ENCODE measurements around the gene ADARB1.
A peak's percentile ranks its signal among the peaks of the same experiment; 100 is the strongest.

The ADARB1 gene

DNA sequence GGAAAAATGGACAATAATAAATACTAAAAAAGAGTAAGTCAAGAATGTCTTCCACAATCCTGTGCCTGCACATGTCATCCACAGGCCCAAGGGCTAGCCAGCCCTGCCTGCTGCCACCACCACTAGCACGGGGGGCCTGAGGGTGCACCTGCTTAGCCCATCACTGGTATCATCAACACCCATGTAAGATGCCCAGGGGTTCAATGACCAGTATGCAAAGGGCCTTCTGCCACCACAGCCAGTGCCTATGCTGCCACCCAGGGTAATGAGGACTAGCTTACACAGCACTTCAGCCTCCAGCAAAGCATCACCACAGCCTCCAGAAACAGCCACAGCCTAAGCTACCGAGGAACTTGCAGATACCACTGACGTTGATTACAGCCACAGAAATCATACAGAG, 167.0 kb downstream of the ADARB1 start:
- no peak for DNase-seq

DNA sequence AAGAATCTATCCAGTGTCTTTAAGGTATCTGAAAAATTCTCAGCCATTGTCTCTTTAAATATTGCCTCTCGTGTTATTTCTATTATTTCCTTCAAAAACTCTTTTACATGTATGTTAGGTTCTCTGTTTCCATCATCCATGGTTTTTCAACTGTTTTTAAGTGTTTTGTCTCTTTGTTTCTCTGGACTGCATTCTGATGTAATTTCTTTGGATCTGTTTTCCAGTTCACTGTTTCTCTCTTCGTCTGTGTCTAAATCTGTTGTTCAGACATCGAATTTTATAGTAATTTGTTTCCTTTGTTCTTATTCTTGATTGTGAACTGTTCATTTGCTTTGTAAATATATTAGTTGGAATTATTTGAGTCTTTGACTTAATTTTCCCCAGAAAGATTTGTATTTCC, 169.2 kb downstream of the ADARB1 start:
- DNase-seq = no peak

DNA sequence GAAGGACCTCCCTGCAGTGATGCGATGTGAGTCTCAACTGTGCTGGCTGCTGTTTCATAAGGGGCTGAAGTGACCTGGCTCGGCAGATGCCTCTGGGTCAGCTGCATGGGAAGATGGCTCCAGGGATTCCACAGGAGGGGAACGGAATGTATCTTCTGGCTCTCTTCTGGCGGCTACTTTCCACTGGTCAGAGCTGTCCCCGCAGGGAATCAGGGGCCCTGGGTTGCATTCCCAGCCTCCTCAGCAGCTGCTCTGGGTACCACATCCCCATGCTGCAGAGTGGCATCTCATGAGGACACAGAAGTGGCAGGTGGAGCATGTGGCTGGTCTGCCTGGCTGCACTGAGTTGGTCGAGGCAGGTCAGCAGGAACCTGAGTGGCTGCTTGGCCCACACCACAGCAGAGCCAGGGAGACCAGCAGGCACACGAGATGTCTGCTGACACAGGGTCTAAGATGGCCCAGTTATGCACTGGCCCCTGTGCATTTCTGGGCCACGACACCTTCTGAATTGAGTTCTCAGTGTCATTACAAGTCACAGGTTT, 170.5 kb downstream of the ADARB1 start:
- DNase-seq = no peak

DNA sequence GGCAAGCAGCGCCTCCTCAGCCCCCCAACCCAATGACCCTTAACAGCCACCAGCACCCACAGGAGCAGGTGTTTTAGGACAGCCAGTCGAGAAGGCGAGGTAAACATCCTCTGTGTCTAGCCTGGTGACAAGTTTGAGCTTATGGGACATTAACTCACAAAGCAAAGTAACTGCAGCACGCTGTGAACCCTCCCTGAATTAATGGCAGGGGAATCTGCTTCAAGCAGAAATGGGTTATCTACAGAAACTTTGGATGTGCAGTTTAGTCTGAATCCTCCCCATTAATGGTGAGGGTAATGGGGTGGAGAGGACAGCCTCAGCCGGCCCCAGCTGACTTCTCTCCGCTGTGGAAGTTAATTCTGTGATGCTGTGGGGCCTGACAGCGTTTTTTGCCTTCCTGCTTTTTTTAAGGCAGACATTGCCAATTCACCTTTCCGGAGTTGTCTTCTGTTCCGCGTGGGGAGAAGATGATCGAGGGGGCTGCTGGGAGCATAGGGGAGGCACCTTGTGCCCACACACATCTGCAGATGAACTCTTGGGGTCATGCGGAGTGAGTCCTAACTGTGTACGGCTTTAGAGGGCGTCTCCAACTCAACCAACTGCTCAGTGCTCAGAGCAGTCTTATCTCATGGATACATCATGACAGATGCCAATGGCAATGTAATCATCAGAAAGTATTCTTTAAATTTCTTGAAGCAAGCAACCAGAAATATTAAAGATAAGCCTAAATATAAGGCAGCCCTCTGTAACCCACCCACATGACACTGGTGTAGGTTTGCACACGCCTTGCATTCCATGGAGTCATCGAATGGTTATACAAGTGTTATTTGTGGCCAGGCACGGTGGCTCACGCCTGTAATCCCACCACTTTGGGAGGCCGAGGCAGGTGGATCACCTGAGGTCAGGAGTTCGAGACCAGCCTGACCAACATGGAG, 172.3 kb downstream of the ADARB1 start:
- no peak for DNase-seq

DNA sequence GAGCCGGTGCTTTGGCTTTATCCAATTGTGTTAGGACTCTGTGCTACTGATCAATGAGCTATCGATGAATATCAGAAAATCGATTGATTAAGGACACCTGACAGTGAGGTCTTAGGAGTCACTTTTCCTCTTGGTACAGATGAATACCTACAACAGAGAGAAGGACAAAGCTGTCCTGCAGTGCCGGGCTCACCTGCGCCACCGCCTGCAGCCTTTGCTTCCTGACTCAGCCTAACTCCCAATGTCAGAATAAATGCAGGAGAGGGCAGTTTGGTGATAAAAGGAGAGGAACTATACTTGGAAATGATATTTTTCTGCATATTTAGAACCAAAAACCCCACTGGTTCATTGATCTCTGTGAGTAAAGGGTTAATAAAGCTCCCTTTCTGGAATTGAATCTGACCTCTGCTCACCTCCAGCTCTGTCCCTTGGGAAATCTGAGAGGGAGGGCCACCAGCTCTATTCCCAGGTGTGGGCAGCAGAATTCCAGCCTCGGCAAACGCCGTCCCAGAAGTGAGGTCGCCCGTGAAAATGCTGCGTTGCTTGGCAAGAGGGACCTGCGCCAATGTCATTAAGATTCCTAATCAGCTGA, 174.0 kb downstream of the ADARB1 start:
- DNase-seq = no peak

DNA sequence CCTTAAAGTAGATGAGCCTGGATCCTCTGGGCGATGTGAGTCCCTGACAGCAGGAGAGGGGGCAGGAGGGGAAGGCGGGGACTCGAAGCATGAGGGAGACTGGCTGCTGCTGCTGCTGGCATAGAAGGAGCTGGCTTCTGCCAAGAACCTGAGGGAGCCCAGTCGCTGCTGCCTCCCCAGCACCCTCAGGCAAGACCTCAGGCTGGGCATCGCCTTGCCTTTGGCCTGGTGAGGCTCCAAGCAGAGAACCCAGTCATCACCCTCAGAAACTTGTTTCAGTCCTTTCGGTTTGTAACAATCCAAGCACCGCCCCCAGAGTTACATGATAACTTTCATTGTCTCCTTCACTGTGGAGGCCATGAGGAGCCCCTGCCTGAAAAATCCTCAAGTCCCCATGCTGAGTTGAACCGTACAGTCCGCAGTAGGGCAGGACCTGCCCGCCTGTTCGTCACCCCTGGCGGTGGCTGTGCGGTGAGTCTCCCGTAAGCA, 174.6 kb downstream of the ADARB1 start:
- DNase-seq = peak; percentile 34

DNA sequence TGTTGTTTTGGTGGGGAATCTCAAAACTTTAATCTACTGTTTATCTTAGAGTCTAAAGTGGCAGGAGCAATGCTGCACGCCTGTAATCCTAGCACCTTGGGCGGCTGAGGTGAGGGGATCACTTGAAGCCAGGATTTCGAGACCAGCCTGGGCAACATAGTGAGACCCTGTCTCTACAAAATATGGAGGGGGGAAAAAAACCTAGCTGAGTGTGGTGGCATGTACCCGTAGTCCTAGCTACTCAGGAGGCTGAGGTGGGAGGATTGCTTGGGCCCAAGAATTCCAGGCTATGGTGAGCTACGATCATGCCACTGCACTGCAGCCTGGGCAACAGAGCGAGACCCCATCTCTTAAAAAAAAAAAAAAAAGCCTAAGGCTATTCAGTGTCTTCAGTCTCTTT, 175.2 kb downstream of the ADARB1 start:
- DNase-seq = no peak

DNA sequence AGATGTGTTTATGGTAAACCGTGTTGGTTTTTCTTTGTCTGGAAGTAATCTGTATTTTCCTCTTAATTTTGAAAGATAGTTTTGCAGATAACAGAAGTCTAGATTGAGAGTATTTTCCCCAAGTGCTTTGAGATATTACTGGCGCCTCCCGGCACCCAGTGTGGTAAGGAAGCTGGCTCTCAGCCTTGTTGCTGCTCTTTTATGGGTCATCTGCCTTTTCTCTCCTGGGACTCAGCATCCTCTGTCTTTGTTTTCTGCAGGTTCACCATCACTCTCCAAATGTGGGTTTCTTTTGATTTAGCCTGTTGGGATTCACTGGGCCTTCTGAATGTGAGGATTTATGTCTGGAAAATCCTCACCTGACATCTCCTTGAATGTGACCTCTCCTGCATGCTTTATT, 175.9 kb downstream of the ADARB1 start:
- no peak for DNase-seq

DNA sequence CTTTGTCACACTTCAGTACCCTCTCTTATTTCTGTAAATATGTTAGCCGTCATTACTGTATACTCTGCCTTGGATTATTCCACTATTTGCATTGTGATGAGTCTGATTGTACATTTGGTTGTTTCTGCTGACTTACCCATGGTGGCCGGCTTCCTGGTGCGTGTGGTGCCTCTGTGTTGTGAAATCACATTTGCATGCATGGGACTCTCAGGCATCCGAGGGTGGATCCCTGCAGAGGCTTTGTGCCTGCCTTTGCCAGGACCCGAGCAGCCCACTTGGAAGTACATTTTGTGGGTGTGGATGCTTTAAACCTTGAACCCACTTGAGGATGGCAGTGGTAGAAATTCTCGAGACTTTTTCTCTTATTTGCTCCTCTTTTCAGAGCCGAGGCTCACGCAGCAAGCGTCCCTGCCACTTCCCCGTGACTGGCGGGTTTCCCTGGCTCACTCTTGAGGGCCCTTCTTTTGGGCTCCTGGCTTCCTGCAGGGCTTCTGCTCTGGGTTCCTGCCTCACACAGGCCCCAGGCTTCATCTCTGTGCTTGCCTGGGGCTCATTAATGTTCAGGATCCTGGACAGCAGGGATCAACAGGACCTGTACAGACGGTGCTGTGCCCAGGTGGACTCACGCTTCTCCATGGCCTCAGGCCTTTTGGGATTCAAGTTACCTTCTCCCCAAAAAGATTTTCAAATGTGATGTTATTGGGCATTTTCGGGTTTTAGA, 176.7 kb downstream of the ADARB1 start:
- DNase-seq = no peak

DNA sequence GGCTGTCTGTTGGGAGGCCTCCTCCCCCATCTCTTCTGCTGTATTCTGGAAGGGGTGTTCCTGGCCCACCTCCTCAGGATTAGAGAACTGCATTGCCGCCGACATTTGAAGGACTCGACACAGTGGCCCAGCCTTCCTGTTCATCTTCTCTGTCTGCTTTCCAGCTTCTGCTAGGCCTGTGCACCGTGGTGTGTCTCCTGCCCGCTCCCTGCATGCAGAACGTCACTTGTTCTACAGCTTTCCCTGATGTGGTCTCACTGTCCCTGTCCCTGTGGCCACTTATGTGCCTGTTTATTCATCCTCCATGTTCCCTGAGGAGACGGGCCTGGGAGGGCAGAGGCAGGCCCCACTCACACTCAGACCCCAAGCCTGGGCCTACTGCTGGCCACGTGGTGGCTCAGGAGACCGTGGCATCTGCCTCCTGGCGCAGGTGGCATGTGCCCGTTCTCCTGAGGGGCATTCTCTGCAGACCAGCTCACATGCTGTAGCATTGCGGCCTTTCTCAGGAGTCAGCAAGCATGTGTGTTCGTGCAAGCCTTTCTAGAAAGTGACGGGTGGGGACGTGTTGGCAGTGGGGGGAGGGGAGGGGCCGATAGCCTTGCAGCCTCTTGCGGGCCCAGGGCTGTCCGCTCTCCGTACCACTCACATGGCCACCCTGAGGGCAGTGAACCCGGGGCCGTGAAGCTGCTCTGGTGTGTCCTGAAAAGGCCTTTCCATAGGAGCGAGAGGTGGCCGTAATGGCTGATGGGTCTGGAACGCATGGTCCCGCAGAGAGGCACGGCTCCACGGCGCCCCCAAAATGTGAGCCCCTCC, 177.5 kb downstream of the ADARB1 start:
- no peak for DNase-seq

DNA sequence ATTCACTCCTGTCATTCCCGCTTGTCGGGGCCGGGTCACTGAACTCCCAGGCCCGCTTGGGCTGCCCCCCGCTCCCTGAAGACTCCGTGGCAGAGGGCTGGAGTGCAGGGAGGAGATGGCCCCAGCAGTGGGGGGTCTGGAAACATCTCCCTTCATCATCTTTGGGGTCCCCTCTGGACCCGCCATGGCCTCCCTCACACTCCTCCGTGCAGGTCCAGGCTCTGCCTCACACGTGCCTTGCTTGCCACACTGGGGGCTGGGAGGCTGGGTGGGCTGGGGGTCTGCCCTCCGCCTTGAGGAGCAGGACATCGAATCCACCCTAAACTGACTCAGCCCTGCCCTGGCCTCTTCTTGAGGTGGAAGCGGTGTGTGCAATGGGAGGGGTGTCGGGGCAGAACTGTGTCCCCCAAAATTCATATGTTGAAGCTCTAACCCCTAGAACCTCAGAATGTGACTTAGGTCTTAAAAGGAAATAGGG, 178.1 kb downstream of the ADARB1 start:
- no peak for DNase-seq

DNA sequence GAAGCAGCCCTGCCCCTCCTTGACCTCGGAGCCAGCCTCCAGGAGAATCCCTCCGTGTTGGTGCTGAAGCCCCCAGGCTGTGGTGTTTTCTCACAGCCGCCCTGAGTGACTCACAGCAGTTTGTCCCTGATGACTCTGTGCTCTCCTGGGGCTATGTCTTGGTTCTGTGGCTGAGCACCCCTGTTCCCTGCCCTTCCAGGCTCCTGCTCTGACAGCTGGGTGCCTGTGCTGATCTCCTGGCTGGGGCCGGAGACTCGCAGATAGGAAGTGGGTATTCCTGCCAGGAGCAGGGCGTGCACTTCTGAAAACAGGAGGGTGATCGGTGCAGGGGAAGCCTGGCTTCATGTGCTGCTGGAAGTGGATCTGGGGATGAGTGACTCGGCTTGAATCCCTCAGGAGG, 178.8 kb downstream of the ADARB1 start:
- DNase-seq = no peak

DNA sequence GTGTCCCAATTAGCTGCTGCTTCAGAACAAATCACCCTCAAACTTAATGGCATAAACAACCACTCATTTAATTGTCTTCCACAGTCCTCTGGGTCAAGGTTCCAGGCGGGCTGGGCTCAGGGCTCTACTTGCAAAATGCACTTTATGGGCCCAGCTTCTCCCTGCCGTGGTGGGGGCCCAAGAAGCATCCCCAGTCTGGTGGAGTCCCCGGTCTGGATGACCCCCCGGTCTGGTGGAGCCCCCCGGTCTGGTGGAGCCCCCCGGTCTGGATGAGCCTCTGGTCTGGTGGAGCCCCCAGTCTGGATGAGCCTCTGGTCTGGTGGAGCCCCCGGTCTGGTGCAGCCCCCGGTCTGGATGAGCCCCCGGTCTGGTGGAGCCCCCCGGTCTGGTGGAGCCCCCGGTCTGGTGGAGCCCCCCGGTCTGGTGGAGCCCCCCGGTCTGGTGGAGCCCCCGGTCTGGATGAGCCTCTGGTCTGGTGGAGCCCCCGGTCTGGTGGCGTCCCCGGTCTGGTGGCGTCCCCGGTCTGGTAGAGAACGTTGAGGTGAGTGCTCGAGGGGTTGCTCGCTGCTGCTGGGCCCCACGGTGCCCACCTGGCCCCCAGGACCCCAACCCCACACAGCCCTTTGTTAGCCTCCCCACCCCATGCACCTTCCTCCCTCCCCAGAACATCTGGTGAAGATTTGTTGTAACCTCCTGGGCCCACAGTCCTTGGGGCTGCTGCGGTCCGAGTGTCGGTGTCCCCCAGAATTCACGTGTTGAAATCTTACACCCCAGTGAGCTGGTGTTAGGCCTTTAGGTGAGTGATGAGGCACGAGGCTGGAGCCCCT, 179.5 kb downstream of the ADARB1 start:
- no peak for DNase-seq

DNA sequence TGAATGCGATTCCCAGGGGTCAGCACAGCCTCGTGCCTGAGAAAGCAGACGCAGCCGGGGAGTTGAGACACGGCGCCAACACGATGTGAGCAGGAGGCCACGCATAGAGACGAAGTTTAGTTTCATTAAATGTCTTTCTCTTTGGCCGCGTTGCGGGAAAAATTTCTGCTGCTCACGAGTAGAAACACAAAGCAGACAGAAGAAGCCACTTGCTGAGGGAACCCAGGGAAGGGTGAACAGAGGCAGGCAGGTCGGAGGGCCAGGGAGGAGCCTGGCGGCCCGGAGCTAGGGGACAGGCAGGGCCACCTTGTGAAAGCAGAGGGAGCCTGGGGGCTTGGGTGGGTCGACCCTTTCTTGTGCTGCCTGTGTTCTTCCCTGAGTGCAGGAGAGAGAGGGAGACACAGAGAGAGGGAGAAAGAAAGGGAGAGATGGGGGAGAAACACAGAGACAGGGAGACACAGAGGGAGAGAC, 180.1 kb downstream of the ADARB1 start:
- DNase-seq = no peak

DNA sequence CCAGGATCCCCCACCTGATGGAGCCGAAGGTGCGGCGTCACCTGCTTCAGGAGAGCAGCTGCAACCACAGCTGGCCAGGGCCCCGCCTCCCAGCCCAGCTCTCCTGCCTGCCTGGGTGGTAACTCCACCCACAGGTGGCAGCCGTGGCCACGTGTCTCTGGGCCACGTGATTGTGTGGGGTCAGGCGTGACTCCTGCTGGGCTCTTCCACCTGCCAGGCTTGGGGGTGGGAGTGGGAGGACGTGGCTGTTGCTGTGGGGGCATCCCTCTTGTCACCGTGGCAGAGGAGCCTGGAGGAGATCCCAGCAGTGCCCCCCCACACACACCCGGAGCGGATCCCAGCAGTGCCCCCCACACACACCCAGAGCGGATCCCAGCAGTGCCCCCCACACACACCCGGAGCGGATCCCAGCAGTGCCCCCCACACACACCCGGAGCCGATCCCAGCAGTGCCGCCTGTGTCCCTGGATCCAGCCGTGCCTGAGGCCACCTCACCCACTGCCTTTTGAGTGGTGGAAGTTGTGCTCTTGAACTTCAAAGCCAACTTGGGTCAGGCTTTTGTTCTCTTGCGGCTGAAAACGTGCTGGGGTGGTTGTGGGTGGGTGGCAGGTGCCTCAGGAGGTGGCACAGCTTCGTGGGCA, 181.1 kb downstream of the ADARB1 start:
- no peak for DNase-seq

DNA sequence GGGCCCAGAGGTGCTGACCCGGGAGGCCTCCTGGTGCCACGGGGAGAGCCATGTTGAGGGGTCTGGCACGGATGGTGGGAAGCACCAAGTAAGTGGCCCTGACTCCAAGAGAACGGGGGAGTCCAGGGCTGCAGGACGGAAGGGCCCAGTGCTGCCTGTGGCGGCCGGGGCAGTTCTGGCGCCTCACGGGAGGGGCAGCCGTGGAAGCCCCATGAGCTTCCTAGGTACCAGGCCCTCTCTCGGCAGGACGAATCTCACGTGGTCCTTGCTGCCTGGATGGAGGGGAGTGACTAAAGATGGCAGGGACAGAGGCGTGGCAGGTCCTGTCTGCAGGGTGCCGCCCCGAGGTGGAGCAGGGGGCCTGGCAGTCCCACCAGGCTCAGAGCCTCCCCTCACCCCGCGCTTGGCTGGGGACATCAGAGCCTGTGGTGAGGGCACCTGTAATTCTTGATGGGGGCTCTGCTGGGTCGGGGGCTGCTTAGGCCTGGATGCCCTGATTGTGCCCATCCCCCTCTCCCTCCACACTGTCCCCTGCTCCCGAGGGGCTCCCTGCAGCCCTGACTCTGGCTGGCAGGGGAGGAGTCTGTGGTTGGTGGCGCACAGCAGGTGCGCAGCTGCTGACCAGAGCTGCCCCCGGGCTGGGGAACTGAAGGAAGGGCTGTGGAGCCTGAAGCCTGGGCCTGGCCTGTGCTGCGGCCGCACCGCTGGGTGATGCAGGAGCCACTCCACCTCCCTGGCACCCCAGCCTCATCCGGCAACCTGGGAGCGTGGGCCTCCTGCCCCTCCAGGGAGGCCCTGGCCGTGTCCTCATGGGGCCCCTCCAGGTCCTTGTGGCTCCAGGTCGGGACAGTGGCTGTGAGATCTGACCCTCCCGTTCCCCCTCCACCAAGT, 181.9 kb downstream of the ADARB1 start:
- DNase-seq = no peak

DNA sequence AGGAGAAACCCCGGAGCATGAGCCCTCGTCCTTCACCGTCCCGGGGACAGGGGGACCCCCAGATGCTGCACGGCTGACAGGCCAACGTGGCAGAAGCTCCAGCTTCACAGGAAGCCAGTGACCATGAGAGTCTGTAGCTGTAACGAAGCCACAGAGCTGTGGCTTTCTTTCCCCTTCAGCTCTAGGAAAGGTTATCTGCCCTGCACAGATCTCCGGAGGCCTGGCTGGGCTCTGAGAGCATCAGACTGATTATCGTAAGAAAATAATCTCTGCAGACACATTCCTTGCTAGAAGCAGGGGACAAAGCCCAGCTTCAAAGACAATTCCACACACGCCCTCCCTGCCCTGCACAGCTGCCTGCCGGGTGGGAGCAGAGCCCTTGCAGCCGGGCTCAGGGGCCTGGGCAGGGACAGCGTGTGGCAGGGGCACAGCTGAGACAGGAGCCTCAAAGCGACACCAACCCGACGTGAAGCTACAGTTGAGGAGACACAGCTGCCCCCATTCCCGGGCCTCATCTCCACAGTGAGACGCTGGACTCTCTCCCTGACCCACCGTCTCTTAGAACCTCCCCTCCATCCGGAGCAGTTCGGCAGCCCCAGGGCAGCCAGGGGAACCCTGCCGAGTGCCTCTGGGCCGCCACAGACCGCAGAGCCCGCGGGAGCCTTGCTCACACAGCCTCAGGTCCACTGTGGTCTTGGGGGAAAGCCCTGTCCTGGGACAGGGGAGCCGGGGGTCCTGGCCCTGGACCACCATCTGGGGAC, 182.7 kb downstream of the ADARB1 start:
- DNase-seq = no peak

DNA sequence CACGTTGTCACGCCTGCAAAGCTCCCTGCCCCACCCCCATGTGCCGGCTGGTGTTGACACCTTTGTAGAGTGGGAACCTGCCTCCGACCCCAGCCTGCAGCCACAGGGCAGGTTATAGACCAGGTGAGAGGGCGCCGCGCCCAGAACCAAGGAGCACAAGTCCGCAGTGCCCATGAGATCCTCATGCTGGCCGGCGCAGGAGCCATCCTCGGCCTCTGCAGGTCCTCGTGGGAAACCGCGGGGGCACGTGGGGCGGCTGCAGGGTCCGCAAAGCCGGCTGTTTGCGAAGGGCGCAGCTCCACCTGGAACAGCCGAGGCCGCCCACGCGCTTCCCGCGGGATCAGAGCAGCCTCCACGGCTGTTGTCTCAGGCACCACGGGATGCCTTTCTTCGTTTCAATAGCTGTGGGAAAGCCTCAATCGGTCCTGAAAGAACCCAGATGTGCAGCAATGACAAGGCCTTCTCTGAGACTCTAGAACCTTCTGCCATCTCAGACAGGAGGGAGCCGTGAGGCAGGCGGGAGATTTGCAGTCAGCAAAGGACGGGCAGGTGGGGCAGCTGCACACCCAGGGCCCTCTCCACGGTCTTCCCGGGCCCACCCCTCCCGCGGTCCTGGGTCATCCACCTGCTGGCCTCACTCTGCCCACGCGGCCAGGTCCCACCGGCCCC, 183.4 kb downstream of the ADARB1 start:
- DNase-seq = no peak

All from NCI-H1092 treated with DMSO at 0.1 percent for 48 hours (cell line).